Neural cell (in vitro differentiated cells): Measurements from ENCODE around the gene PLXNA4. TPM values are rescaled to one million over a fixed set of nuclear protein-coding genes. Genes with fewer than 3 reads are reported as not detected.

Experiments
- H2AFZ ChIP-seq: fragments of 200-600, 300-800 bp; sonication (generic), shearing (Covaris generic); 2 replicates; pipeline ENCODE4 v1.6.0; 2014; ENCODE audit warnings: low read depth, mild to moderate bottlenecking, antibody characterized with exemption, low read length, moderate library complexity
- H3F3A ChIP-seq: fragments of 200-600 bp; shearing (Covaris generic); 2 replicates; pipeline ENCODE4 v1.6.1; 2016; ENCODE audit warnings: mild to moderate bottlenecking, moderate library complexity, mixed read lengths, antibody characterized with exemption, low read length; ENCODE audit not compliant: insufficient read depth, poor library complexity, severe bottlenecking
- H3K27ac ChIP-seq: fragments of 200-600, 300-800 bp; sonication (generic), shearing (Covaris generic); 2 replicates; pipeline ENCODE4 v1.5.1; 2014; ENCODE audit warnings: mild to moderate bottlenecking, low read length, moderate library complexity
- H3K27me3 ChIP-seq: fragments of 300-800, 200-600 bp; sonication (generic), shearing (Covaris generic); 2 replicates; pipeline ENCODE4 v1.6.0; 2014; ENCODE audit warnings: mild to moderate bottlenecking, low read depth, low read length, moderate library complexity; ENCODE audit not compliant: insufficient read depth
- H3K36me3 ChIP-seq: fragments of 300-800, 200-600 bp; sonication (generic), shearing (Covaris generic); 2 replicates; pipeline ENCODE4 v1.5.1; 2014; ENCODE audit warnings: mild to moderate bottlenecking, antibody characterized with exemption, low read length, moderate library complexity; ENCODE audit not compliant: insufficient read depth
- H3K4me2 ChIP-seq: fragments of 300-800, 200-600 bp; sonication (generic), shearing (Covaris generic); 2 replicates; pipeline ENCODE4 v1.6.0; 2014; ENCODE audit warnings: mild to moderate bottlenecking, low read length
- H3K4me3 ChIP-seq: fragments of 300-800, 200-600 bp; sonication (generic), shearing (Covaris generic); 2 replicates; pipeline ENCODE4 v1.5.1; 2014; ENCODE audit warnings: mild to moderate bottlenecking, low read length, moderate library complexity
- H3K79me2 ChIP-seq: fragments of 200-600 bp; shearing (Covaris generic); replicated peaks from 2 replicates; pipeline ENCODE4 v1.6.0; 2014; ENCODE audit warnings: mild to moderate bottlenecking, low read length, moderate library complexity; ENCODE audit not compliant: insufficient read depth
- H3K9ac ChIP-seq: fragments of 300-800, 200-600 bp; sonication (generic), shearing (Covaris generic); 2 replicates; pipeline ENCODE4 v1.6.1; 2016; ENCODE audit warnings: mild to moderate bottlenecking, low read length, mixed read lengths
- H3K9me2 ChIP-seq: fragments of 200-600 bp; shearing (Covaris generic); 2 replicates; pipeline ENCODE4 v1.6.1; 2016; ENCODE audit warnings: mild to moderate bottlenecking, low read length, mixed read lengths; ENCODE audit not compliant: insufficient read depth
- H3K9me3 ChIP-seq: fragments of 200-600, 300-800 bp; sonication (generic), shearing (Covaris generic); 2 replicates; pipeline ENCODE4 v1.6.1; 2016; ENCODE audit warnings: mild to moderate bottlenecking, mixed run types, low read length, moderate library complexity, mixed read lengths
- H4K20me1 ChIP-seq: fragments of 200-600 bp; shearing (Covaris generic); 2 replicates; pipeline ENCODE4 v1.6.1; 2016; ENCODE audit warnings: mild to moderate bottlenecking, mixed run types; ENCODE audit not compliant: insufficient read depth
- EP300 ChIP-seq: fragments of 450-650 bp; conservative IDR thresholded peaks from 2 replicates; pipeline ENCODE4 v1.6.1; 2014; ENCODE audit warnings: antibody characterized with exemption, mild to moderate bottlenecking, moderate library complexity; ENCODE audit not compliant: poor library complexity, severe bottlenecking
- EZH2 ChIP-seq: fragments of 200-600, 300-800 bp; shearing (Covaris generic), sonication (generic); IDR thresholded peaks from 2 replicates; pipeline ENCODE4 v1.6.1; 2014; ENCODE audit warnings: antibody characterized with exemption, low read length, borderline replicate concordance, mild to moderate bottlenecking; ENCODE audit not compliant: insufficient read depth, poor library complexity, severe bottlenecking
- MXI1 ChIP-seq: fragments of 450-650 bp; conservative IDR thresholded peaks from 2 replicates; pipeline ENCODE4 v1.6.1; 2014; ENCODE audit warnings: antibody characterized with exemption, mild to moderate bottlenecking; ENCODE audit not compliant: poor library complexity, severe bottlenecking
- POLR2AphosphoS5 ChIP-seq: IDR thresholded peaks from 2 replicates; pipeline ENCODE4 v1.6.1; 2012
- RAD21 ChIP-seq: fragments of 450-650 bp; conservative IDR thresholded peaks from 2 replicates; pipeline ENCODE4 v1.6.1; 2014; ENCODE audit warnings: antibody characterized with exemption, mild to moderate bottlenecking, moderate library complexity
- SMC3 ChIP-seq: fragments of 450-650 bp; conservative IDR thresholded peaks from 2 replicates; pipeline ENCODE4 v1.6.1; 2014; ENCODE audit warnings: antibody characterized with exemption, mild to moderate bottlenecking, moderate library complexity; ENCODE audit not compliant: poor library complexity
- TAF1 ChIP-seq: IDR thresholded peaks from 2 replicates; pipeline ENCODE4 v1.6.1; 2012; ENCODE audit warnings: low read depth
- polyA minus RNA-seq: library from RNA; depleted of rRNA, polyadenylated mRNA; stranded (reverse); fragments of >200 nt; gene quantifications from 2 replicates; pipeline ENCODE4 v1.2.3, GENCODE V29; 2014
- polyA plus RNA-seq: library from polyadenylated mRNA; depleted of rRNA; stranded (reverse); fragments of >200 nt; gene quantifications from 2 replicates; pipeline ENCODE4 v1.2.3, GENCODE V29; 2014
- TF ChIP-seq, protein P1 (sequence below): IDR thresholded peaks from 2 replicates; pipeline ENCODE4 v1.6.1; 2012; ENCODE audit warnings: borderline replicate concordance
- TF ChIP-seq, protein P2 (sequence below): fragments of 450-650 bp; IDR thresholded peaks from 2 replicates; pipeline ENCODE4 v1.5.1; 2014; ENCODE audit warnings: antibody characterized with exemption, mild to moderate bottlenecking, moderate library complexity; ENCODE audit not compliant: poor library complexity, severe bottlenecking

The PLXNA4 gene, protein sequence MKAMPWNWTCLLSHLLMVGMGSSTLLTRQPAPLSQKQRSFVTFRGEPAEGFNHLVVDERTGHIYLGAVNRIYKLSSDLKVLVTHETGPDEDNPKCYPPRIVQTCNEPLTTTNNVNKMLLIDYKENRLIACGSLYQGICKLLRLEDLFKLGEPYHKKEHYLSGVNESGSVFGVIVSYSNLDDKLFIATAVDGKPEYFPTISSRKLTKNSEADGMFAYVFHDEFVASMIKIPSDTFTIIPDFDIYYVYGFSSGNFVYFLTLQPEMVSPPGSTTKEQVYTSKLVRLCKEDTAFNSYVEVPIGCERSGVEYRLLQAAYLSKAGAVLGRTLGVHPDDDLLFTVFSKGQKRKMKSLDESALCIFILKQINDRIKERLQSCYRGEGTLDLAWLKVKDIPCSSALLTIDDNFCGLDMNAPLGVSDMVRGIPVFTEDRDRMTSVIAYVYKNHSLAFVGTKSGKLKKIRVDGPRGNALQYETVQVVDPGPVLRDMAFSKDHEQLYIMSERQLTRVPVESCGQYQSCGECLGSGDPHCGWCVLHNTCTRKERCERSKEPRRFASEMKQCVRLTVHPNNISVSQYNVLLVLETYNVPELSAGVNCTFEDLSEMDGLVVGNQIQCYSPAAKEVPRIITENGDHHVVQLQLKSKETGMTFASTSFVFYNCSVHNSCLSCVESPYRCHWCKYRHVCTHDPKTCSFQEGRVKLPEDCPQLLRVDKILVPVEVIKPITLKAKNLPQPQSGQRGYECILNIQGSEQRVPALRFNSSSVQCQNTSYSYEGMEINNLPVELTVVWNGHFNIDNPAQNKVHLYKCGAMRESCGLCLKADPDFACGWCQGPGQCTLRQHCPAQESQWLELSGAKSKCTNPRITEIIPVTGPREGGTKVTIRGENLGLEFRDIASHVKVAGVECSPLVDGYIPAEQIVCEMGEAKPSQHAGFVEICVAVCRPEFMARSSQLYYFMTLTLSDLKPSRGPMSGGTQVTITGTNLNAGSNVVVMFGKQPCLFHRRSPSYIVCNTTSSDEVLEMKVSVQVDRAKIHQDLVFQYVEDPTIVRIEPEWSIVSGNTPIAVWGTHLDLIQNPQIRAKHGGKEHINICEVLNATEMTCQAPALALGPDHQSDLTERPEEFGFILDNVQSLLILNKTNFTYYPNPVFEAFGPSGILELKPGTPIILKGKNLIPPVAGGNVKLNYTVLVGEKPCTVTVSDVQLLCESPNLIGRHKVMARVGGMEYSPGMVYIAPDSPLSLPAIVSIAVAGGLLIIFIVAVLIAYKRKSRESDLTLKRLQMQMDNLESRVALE (N-terminal part only)
- polyA plus RNA-seq (7.2 and 10.3 TPM in 2 replicates), polyA minus RNA-seq (47.0 and 66.1 TPM in 2 replicates)

DNA sequence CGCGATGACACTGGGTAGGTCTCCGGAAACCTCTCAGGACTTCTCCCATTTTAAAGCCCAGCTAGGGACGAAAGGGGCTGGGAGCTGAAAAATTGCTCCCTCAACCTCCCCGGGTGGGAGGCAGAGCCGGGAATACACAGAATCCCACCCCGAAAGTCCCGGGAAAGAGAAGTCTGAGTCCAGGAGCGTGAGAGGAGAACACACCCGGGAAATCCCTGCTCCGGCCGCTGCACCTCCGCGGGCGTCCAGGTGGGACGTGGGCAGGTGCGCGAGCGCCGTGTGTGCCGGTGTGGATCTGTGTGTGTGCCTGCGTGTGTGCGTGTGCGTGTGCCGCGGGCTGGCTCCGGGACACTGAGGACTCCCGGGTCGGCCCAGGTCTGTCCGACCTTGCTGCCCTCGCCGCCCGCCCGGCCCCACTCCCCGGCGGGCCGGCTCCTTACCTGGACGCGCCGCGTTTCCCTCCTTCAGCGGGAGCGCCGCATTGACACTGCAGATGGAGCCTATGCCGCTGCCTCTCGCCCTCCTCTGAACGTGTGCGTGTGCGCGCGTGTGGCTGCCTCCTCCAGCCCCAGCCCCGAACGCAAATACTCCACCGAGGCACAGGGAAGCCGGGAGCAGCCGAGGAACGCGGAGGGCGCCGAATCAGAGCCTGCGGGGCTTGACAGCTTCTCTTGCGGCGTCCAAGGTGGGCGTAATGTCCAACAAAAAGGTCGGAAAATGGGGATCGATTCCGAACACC lies at the start of gene PLXNA4:
Gene PLXNA4, minus strand, starts transcription at position 489 of the 739 bp plus-strand sequence. CDS start 67,777 bp downstream, outside the sequence.
- Histone ChIP-seq H3K36me3 (no peaks in the 10 kb centered on the region), H2AFZ (no peak within 1 kb of the TSS), H3K9me2 (no peaks in the 10 kb centered on the region), H3F3A (no peaks in the 10 kb centered on the region), H3K79me2 (peaks cover 6% of the 10 kb centered on the region), H3K27ac (peak within 1 kb of the TSS; percentile 51), H3K9ac (peak within 1 kb of the TSS; percentile 76), H3K27me3 (peaks cover 42% of the 10 kb centered on the region), H3K4me2 (peak within 1 kb of the TSS; percentile 71), H3K9me3 (no peaks in the 10 kb centered on the region), H3K4me3 (peak within 1 kb of the TSS; percentile 93), H4K20me1 (no peaks in the 10 kb centered on the region)
- TF ChIP-seq RAD21 (peak; percentile 51), POLR2AphosphoS5 (peak; percentile 61), MXI1 (peak; percentile 82), TAF1 (peak; percentile 57), SMC3 (peak; percentile 50), EP300 (no peak), EZH2 (no peak)
- TF ChIP-seq, protein P1, sequence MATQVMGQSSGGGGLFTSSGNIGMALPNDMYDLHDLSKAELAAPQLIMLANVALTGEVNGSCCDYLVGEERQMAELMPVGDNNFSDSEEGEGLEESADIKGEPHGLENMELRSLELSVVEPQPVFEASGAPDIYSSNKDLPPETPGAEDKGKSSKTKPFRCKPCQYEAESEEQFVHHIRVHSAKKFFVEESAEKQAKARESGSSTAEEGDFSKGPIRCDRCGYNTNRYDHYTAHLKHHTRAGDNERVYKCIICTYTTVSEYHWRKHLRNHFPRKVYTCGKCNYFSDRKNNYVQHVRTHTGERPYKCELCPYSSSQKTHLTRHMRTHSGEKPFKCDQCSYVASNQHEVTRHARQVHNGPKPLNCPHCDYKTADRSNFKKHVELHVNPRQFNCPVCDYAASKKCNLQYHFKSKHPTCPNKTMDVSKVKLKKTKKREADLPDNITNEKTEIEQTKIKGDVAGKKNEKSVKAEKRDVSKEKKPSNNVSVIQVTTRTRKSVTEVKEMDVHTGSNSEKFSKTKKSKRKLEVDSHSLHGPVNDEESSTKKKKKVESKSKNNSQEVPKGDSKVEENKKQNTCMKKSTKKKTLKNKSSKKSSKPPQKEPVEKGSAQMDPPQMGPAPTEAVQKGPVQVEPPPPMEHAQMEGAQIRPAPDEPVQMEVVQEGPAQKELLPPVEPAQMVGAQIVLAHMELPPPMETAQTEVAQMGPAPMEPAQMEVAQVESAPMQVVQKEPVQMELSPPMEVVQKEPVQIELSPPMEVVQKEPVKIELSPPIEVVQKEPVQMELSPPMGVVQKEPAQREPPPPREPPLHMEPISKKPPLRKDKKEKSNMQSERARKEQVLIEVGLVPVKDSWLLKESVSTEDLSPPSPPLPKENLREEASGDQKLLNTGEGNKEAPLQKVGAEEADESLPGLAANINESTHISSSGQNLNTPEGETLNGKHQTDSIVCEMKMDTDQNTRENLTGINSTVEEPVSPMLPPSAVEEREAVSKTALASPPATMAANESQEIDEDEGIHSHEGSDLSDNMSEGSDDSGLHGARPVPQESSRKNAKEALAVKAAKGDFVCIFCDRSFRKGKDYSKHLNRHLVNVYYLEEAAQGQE = no peak
- TF ChIP-seq, protein P2, sequence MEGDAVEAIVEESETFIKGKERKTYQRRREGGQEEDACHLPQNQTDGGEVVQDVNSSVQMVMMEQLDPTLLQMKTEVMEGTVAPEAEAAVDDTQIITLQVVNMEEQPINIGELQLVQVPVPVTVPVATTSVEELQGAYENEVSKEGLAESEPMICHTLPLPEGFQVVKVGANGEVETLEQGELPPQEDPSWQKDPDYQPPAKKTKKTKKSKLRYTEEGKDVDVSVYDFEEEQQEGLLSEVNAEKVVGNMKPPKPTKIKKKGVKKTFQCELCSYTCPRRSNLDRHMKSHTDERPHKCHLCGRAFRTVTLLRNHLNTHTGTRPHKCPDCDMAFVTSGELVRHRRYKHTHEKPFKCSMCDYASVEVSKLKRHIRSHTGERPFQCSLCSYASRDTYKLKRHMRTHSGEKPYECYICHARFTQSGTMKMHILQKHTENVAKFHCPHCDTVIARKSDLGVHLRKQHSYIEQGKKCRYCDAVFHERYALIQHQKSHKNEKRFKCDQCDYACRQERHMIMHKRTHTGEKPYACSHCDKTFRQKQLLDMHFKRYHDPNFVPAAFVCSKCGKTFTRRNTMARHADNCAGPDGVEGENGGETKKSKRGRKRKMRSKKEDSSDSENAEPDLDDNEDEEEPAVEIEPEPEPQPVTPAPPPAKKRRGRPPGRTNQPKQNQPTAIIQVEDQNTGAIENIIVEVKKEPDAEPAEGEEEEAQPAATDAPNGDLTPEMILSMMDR = peak; percentile 52
